GM20000 (cell line): ENCODE data around the gene RIMKLB.

Experiments used
- DNase-seq: peaks from one replicate; pipeline ENCODE4 v3.0.0; 2012; ENCODE audit warnings: low spot score
- CTCF ChIP-seq: IDR thresholded peaks from 2 replicates; pipeline ENCODE4 v1.5.1; 2012; ENCODE audit warnings: mild to moderate bottlenecking, control low read depth; ENCODE audit errors: extremely low read depth, missing control alignments

RIMKLB gene

GRCh38 chr12:8831116-8831515, 133.3 kb downstream of the RIMKLB start:
- DNase-seq, result no peak
- TF ChIP-seq CTCF, result no peak

GRCh38 chr12:8832500-8832899, 134.7 kb downstream of the RIMKLB start:
- no peak for TF ChIP-seq CTCF
- no peak for DNase-seq
